Skeletal muscle tissue (tissue), 4 donors: ENCODE data around the gene MRPS33. TPM values are rescaled to one million over a fixed set of nuclear protein-coding genes. Genes with fewer than 3 reads are reported as not detected.

Source experiments
- H3K27ac ChIP-seq: one replicate; pipeline ENCODE4 v1.7.0; 2013; ENCODE audit warnings: mild to moderate bottlenecking, low read depth, low read length, inconsistent platforms
- H3K27me3 ChIP-seq, 3 donors: one replicate each; pipeline ENCODE4 v1.7.0; 2013; ENCODE audit warnings: low read length in 3 of 3; ENCODE audit not compliant: control insufficient read depth in 3 of 3, insufficient read depth in 3 of 3
- H3K36me3 ChIP-seq, 3 donors: one replicate each; pipeline ENCODE4 v1.7.0; 2013; ENCODE audit warnings: low read length in 3 of 3; ENCODE audit not compliant: control insufficient read depth in 3 of 3, insufficient read depth in 3 of 3
- H3K4me1 ChIP-seq, 3 donors: one replicate each; pipeline ENCODE4 v1.7.0; 2013; ENCODE audit warnings: low read length in 3 of 3, mild to moderate bottlenecking in 3 of 3; ENCODE audit not compliant: control insufficient read depth in 3 of 3, insufficient read depth in 3 of 3
- H3K4me3 ChIP-seq, 3 donors: one replicate each; pipeline ENCODE4 v1.7.0; 2013; ENCODE audit warnings: low read length in 3 of 3
- H3K9ac ChIP-seq, 3 donors: one replicate each; pipeline ENCODE4 v1.7.0; 2013; ENCODE audit warnings: low read length in 3 of 3, mild to moderate bottlenecking in 3 of 3, moderate library complexity in 2 of 3, low read depth in 1 of 3
- H3K9me3 ChIP-seq, 3 donors: one replicate each; pipeline ENCODE4 v1.7.0; 2013; ENCODE audit warnings: low read length in 3 of 3; ENCODE audit not compliant: control insufficient read depth in 3 of 3
- total RNA-seq: library from RNA; depleted of rRNA; stranded (reverse); fragments of >200 nt; gene quantifications from one replicate; pipeline ENCODE4 v1.2.3, GENCODE V29; 2014
- donor health status: Osteomylitis.

The MRPS33 gene
- total RNA-seq, 1 donor from 2014 or later: 31.8 TPM

GRCh38 chr7:141012696-141013344 is 1.9 kb downstream of the MRPS33 start:
- H3K27me3 ChIP-seq: no peaks in the 10 kb centered on the region
- H3K27ac ChIP-seq: no peak overlapping the region
- H3K4me1 ChIP-seq: peaks cover 11 to 22% (median 13%) of the 10 kb centered on the region in 3 donors
- no peak overlapping the region for H3K4me3 ChIP-seq
- peaks cover 0 to 14% (median 3%) of the 10 kb centered on the region in 3 donors for H3K36me3 ChIP-seq
- H3K9me3 ChIP-seq: peaks cover 0 to 3% (median 0%) of the 10 kb centered on the region in 3 donors
- no peak overlapping the region for H3K9ac ChIP-seq

GRCh38 chr7:141012044-141012685 is 2.6 kb downstream of the MRPS33 start:
- Histone ChIP-seq H3K27ac (no peak overlapping the region), H3K9ac (no peak overlapping the region), H3K4me1 (peaks cover 11 to 22% (median 13%) of the 10 kb centered on the region in 3 donors), H3K27me3 (no peaks in the 10 kb centered on the region), H3K4me3 (no peak overlapping the region), H3K9me3 (peaks cover 0 to 3% (median 0%) of the 10 kb centered on the region in 3 donors), H3K36me3 (peaks cover 5 to 19% (median 5%) of the 10 kb centered on the region in 3 donors)

DNA sequence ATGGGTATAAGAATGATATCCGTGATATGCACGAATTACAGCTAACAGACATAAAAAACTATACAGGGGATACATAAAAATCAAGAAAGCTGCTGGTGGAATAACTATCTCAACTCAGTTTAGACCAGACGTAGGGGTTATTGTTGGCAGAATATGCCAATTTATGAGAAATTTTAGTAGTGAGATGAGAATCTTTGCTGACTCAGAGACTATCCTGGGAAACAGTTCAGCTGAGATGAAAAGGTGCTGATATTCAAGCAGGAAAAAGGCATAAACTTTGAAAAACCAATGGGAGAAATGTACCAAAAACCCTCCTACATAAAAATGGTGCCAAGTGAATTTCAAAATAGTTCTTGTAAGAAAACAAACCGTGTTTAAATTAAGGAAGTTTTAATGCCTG is 3.3 kb downstream of the MRPS33 start:
- Histone ChIP-seq H3K27me3 (no peaks in the 10 kb centered on the region), H3K36me3 (peaks cover 6 to 25% (median 12%) of the 10 kb centered on the region in 3 donors), H3K4me1 (peaks cover 11 to 22% (median 13%) of the 10 kb centered on the region in 3 donors), H3K9ac (no peak overlapping the region), H3K9me3 (peaks cover 0 to 3% (median 0%) of the 10 kb centered on the region in 3 donors), H3K27ac (no peak overlapping the region), H3K4me3 (no peak overlapping the region)

DNA sequence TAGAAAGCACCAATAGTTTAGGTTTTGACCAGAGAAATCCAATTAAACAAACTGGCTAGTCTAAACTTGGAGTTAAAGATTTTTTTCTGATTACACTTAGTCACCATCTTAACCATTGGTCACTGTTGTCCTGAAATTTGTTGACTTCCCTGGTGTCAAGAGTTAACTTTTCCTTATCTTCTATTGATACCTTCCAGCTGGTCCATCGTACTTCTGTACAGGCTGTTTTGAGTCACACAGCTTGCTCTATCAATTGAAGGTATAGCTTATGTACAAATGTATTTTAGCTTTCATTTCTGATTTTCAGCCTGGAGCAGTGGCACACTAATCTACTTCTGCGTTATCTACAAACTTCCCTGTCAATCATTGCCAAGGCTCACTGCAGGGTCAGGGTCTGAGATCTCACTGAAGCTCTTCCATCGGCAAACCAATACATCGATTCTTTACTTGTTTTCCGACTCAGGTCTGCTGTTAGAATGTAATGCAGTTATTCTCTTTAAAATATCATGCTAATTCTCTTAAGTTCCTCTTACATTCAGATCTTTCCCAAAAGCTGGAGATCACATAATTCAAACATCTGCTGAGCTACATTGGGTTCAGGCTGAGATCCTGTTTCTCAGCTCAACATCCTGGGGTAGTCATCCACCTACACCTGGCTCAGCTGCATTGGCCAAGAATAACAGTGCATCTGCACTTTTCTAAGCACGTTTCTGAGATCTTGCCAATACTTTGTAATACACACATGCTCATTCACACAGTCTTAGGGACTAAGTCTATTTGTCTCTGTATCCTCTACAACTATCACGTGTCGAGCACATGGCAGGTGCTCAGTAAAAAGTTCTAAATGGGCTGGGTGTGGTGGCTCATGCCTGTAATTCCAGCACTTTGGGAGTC is 11.3 kb downstream of the MRPS33 start:
- H3K27me3 ChIP-seq: peaks cover 0 to 2% (median 0%) of the 10 kb centered on the region in 3 donors
- H3K9ac ChIP-seq: no peak overlapping the region
- no peaks in the 10 kb centered on the region for H3K4me1 ChIP-seq
- H3K27ac ChIP-seq: no peak overlapping the region
- H3K4me3 ChIP-seq: no peak overlapping the region
- no peaks in the 10 kb centered on the region for H3K9me3 ChIP-seq
- H3K36me3 ChIP-seq: peaks cover 10 to 26% (median 22%) of the 10 kb centered on the region in 3 donors

GRCh38 chr7:141001546-141001945 is 13.2 kb downstream of the MRPS33 start:
- Histone ChIP-seq H3K9ac (no peak overlapping the region), H3K4me1 (no peaks in the 10 kb centered on the region), H3K27me3 (peaks cover 0 to 2% (median 0%) of the 10 kb centered on the region in 3 donors), H3K36me3 (peaks cover 4 to 12% (median 10%) of the 10 kb centered on the region in 3 donors), H3K9me3 (no peaks in the 10 kb centered on the region), H3K27ac (no peak overlapping the region), H3K4me3 (no peak overlapping the region)

DNA sequence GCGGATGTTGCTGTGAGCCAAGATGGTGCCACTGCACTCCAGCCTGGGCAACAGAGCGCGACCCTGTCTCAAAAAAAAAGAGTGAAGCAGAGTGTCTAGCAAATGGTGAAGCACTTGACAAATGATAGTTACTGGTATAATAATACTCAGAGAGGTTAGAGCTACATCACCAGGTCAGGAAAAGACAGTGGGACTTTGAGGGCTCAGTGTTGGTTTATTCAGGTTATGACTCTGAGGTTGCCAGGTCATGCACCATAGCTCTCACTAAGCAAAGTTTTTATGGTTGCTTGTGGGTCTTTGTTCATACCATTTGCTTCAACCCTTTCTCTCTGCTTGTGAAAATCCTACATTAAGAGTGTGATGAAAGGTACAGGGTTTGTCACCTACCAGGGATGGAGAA is 13.6 kb downstream of the MRPS33 start:
- Histone ChIP-seq H3K9ac (no peak overlapping the region), H3K27ac (no peak overlapping the region), H3K9me3 (no peaks in the 10 kb centered on the region), H3K27me3 (peaks cover 0 to 2% (median 0%) of the 10 kb centered on the region in 3 donors), H3K36me3 (peaks cover 4 to 8% (median 6%) of the 10 kb centered on the region in 3 donors), H3K4me1 (no peaks in the 10 kb centered on the region), H3K4me3 (no peak overlapping the region)

DNA sequence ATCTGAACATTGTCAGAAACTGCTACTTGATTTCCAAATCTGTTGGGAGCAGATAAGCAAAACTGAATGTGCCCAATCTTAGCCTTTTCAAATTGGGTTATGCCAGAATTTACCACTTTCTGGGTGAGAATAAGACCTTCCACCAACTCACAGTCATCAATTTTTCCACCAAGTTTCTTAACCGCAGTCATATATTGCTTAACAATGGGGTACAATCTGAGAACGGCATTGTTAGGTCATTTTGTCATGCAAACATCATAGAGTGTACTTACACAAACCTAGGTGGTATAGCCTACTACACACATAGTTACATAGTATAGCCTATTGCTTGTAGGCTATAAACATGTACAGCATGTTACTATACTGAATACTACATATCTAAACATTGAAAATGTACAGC is 16.0 kb downstream of the MRPS33 start:
- no peaks in the 10 kb centered on the region for H3K36me3 ChIP-seq
- no peaks in the 10 kb centered on the region for H3K9me3 ChIP-seq
- H3K9ac ChIP-seq: no peak overlapping the region
- no peak overlapping the region for H3K4me3 ChIP-seq
- H3K27me3 ChIP-seq: peaks cover 0 to 2% (median 0%) of the 10 kb centered on the region in 3 donors
- no peak overlapping the region for H3K27ac ChIP-seq
- H3K4me1 ChIP-seq: no peaks in the 10 kb centered on the region

DNA sequence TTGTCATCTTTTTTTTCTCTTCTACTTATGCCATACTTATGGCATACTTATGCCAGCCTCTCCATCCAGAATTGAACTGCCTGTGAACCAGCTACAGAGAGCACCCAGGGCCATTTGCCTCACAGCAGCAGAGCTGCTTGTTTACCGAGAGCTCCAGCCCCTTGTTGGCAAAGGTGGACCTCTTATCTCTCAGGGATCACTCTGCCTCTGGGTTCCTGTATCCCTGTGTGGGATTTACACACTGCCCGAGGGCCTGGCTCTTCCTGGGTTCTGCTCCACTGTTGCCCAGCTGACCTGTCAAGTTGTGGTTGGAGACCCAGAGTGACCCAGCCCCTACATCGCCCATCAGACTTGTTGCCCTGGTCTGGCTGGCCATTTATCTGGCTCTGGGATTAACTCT is 22.3 kb downstream of the MRPS33 start:
- no peak overlapping the region for H3K9ac ChIP-seq
- no peaks in the 10 kb centered on the region for H3K27me3 ChIP-seq
- no peaks in the 10 kb centered on the region for H3K4me1 ChIP-seq
- H3K36me3 ChIP-seq: no peaks in the 10 kb centered on the region
- H3K27ac ChIP-seq: no peak overlapping the region
- no peaks in the 10 kb centered on the region for H3K9me3 ChIP-seq
- H3K4me3 ChIP-seq: no peak overlapping the region

- Histone ChIP-seq H3K9me3 (no peaks in the 10 kb centered on the region), H3K27me3 (no peaks in the 10 kb centered on the region), H3K27ac (no peak overlapping the region), H3K4me1 (no peaks in the 10 kb centered on the region), H3K36me3 (no peaks in the 10 kb centered on the region), H3K4me3 (no peak overlapping the region), H3K9ac (no peak overlapping the region)
Measured at GRCh38 chr7:140990193-140990962, 24.4 kb downstream of the MRPS33 start.
